Neural cell (in vitro differentiated cells): ENCODE data around the gene NDUFAB1. TPM values are rescaled to one million over a fixed set of nuclear protein-coding genes. Genes with fewer than 3 reads are reported as not detected.
"Not testable (repeated sequence)": the region's sequence is repeated elsewhere in the genome, so short reads cannot be mapped to it uniquely, and the experiment has no call there.

Experiments
- H2AFZ ChIP-seq: fragments of 200-600, 300-800 bp; sonication (generic), shearing (Covaris generic); 2 replicates; pipeline ENCODE4 v1.6.0; 2014; ENCODE audit warnings: low read depth, mild to moderate bottlenecking, antibody characterized with exemption, low read length, moderate library complexity
- H3F3A ChIP-seq: fragments of 200-600 bp; shearing (Covaris generic); 2 replicates; pipeline ENCODE4 v1.6.1; 2016; ENCODE audit warnings: mild to moderate bottlenecking, moderate library complexity, mixed read lengths, antibody characterized with exemption, low read length; ENCODE audit not compliant: insufficient read depth, poor library complexity, severe bottlenecking
- H3K27ac ChIP-seq: fragments of 200-600, 300-800 bp; sonication (generic), shearing (Covaris generic); 2 replicates; pipeline ENCODE4 v1.5.1; 2014; ENCODE audit warnings: mild to moderate bottlenecking, low read length, moderate library complexity
- H3K27me3 ChIP-seq: fragments of 300-800, 200-600 bp; sonication (generic), shearing (Covaris generic); 2 replicates; pipeline ENCODE4 v1.6.0; 2014; ENCODE audit warnings: mild to moderate bottlenecking, low read depth, low read length, moderate library complexity; ENCODE audit not compliant: insufficient read depth
- H3K36me3 ChIP-seq: fragments of 300-800, 200-600 bp; sonication (generic), shearing (Covaris generic); 2 replicates; pipeline ENCODE4 v1.5.1; 2014; ENCODE audit warnings: mild to moderate bottlenecking, antibody characterized with exemption, low read length, moderate library complexity; ENCODE audit not compliant: insufficient read depth
- H3K4me2 ChIP-seq: fragments of 300-800, 200-600 bp; sonication (generic), shearing (Covaris generic); 2 replicates; pipeline ENCODE4 v1.6.0; 2014; ENCODE audit warnings: mild to moderate bottlenecking, low read length
- H3K4me3 ChIP-seq: fragments of 300-800, 200-600 bp; sonication (generic), shearing (Covaris generic); 2 replicates; pipeline ENCODE4 v1.5.1; 2014; ENCODE audit warnings: mild to moderate bottlenecking, low read length, moderate library complexity
- H3K79me2 ChIP-seq: fragments of 200-600 bp; shearing (Covaris generic); replicated peaks from 2 replicates; pipeline ENCODE4 v1.6.0; 2014; ENCODE audit warnings: mild to moderate bottlenecking, low read length, moderate library complexity; ENCODE audit not compliant: insufficient read depth
- H3K9ac ChIP-seq: fragments of 300-800, 200-600 bp; sonication (generic), shearing (Covaris generic); 2 replicates; pipeline ENCODE4 v1.6.1; 2016; ENCODE audit warnings: mild to moderate bottlenecking, low read length, mixed read lengths
- H3K9me2 ChIP-seq: fragments of 200-600 bp; shearing (Covaris generic); 2 replicates; pipeline ENCODE4 v1.6.1; 2016; ENCODE audit warnings: mild to moderate bottlenecking, low read length, mixed read lengths; ENCODE audit not compliant: insufficient read depth
- H3K9me3 ChIP-seq: fragments of 200-600, 300-800 bp; sonication (generic), shearing (Covaris generic); 2 replicates; pipeline ENCODE4 v1.6.1; 2016; ENCODE audit warnings: mild to moderate bottlenecking, mixed run types, low read length, moderate library complexity, mixed read lengths
- H4K20me1 ChIP-seq: fragments of 200-600 bp; shearing (Covaris generic); 2 replicates; pipeline ENCODE4 v1.6.1; 2016; ENCODE audit warnings: mild to moderate bottlenecking, mixed run types; ENCODE audit not compliant: insufficient read depth
- CTCF ChIP-seq: fragments of 450-650 bp; IDR thresholded peaks from 2 replicates; pipeline ENCODE4 v1.5.1; 2014; ENCODE audit warnings: antibody characterized with exemption, mild to moderate bottlenecking, moderate library complexity; ENCODE audit not compliant: poor library complexity, severe bottlenecking
- EP300 ChIP-seq: fragments of 450-650 bp; conservative IDR thresholded peaks from 2 replicates; pipeline ENCODE4 v1.6.1; 2014; ENCODE audit warnings: antibody characterized with exemption, mild to moderate bottlenecking, moderate library complexity; ENCODE audit not compliant: poor library complexity, severe bottlenecking
- EZH2 ChIP-seq: fragments of 200-600, 300-800 bp; shearing (Covaris generic), sonication (generic); IDR thresholded peaks from 2 replicates; pipeline ENCODE4 v1.6.1; 2014; ENCODE audit warnings: antibody characterized with exemption, low read length, borderline replicate concordance, mild to moderate bottlenecking; ENCODE audit not compliant: insufficient read depth, poor library complexity, severe bottlenecking
- MXI1 ChIP-seq: fragments of 450-650 bp; conservative IDR thresholded peaks from 2 replicates; pipeline ENCODE4 v1.6.1; 2014; ENCODE audit warnings: antibody characterized with exemption, mild to moderate bottlenecking; ENCODE audit not compliant: poor library complexity, severe bottlenecking
- POLR2AphosphoS5 ChIP-seq: IDR thresholded peaks from 2 replicates; pipeline ENCODE4 v1.6.1; 2012
- RAD21 ChIP-seq: fragments of 450-650 bp; conservative IDR thresholded peaks from 2 replicates; pipeline ENCODE4 v1.6.1; 2014; ENCODE audit warnings: antibody characterized with exemption, mild to moderate bottlenecking, moderate library complexity
- SMC3 ChIP-seq: fragments of 450-650 bp; conservative IDR thresholded peaks from 2 replicates; pipeline ENCODE4 v1.6.1; 2014; ENCODE audit warnings: antibody characterized with exemption, mild to moderate bottlenecking, moderate library complexity; ENCODE audit not compliant: poor library complexity
- TAF1 ChIP-seq: IDR thresholded peaks from 2 replicates; pipeline ENCODE4 v1.6.1; 2012; ENCODE audit warnings: low read depth
- polyA plus RNA-seq: library from polyadenylated mRNA; depleted of rRNA; stranded (reverse); fragments of >200 nt; gene quantifications from 2 replicates; pipeline ENCODE4 v1.2.3, GENCODE V29; 2014
- TF ChIP-seq, protein P1 (sequence below): IDR thresholded peaks from 2 replicates; pipeline ENCODE4 v1.6.1; 2012; ENCODE audit warnings: borderline replicate concordance

NDUFAB1 gene
- polyA plus RNA-seq, 1 donor from 2014 or later: 492 TPM

GRCh38 chr16:23635958-23636357, 39.8 kb upstream of the NDUFAB1 start:
- Histone ChIP-seq H3K27me3 (no peaks in the 10 kb centered on the region), H3K4me3 (no peak overlapping the region), H3K27ac (no peak overlapping the region), H2AFZ (no peak overlapping the region), H3K4me2 (no peak overlapping the region), H3K9me2 (no peaks in the 10 kb centered on the region), H3K36me3 (peaks cover 11% of the 10 kb centered on the region), H3K79me2 (peaks cover 11% of the 10 kb centered on the region), H3F3A (no peaks in the 10 kb centered on the region), H3K9ac (no peak overlapping the region), H3K9me3 (no peaks in the 10 kb centered on the region), H4K20me1 (no peaks in the 10 kb centered on the region)
- TF ChIP-seq, protein P1, sequence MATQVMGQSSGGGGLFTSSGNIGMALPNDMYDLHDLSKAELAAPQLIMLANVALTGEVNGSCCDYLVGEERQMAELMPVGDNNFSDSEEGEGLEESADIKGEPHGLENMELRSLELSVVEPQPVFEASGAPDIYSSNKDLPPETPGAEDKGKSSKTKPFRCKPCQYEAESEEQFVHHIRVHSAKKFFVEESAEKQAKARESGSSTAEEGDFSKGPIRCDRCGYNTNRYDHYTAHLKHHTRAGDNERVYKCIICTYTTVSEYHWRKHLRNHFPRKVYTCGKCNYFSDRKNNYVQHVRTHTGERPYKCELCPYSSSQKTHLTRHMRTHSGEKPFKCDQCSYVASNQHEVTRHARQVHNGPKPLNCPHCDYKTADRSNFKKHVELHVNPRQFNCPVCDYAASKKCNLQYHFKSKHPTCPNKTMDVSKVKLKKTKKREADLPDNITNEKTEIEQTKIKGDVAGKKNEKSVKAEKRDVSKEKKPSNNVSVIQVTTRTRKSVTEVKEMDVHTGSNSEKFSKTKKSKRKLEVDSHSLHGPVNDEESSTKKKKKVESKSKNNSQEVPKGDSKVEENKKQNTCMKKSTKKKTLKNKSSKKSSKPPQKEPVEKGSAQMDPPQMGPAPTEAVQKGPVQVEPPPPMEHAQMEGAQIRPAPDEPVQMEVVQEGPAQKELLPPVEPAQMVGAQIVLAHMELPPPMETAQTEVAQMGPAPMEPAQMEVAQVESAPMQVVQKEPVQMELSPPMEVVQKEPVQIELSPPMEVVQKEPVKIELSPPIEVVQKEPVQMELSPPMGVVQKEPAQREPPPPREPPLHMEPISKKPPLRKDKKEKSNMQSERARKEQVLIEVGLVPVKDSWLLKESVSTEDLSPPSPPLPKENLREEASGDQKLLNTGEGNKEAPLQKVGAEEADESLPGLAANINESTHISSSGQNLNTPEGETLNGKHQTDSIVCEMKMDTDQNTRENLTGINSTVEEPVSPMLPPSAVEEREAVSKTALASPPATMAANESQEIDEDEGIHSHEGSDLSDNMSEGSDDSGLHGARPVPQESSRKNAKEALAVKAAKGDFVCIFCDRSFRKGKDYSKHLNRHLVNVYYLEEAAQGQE: no peak
- TF ChIP-seq MXI1: no peak
- TF ChIP-seq POLR2AphosphoS5: no peak
- no peak for TF ChIP-seq EZH2
- TF ChIP-seq TAF1: no peak
- TF ChIP-seq SMC3: no peak
- TF ChIP-seq RAD21: no peak
- no peak for TF ChIP-seq CTCF

DNA sequence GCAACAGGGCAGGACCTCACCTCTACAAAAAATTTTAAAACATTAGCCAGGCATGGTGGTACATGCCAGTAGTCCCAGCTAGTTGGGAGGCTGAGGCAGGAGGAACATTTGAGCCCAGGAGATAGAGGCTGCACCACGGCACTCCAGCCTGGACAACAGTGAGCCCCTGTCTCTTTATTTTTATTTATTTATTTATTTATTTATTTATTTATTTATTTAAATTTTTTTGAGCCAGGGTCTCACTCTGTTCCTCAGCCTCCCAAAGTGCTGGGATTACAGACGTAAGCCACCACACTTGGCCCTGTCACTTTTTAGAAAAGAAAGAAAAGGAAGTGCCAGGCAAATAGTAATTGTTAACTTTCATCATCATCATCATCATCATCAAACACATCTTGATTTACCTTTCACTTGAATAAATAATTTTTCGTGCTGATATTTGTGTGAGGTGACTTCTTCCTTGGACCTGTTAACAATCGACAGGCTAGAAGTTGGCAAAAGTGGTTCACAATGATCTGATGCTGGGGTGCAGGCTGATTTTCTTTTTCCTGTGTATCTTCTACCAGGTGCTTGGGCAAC, 38.4 kb upstream of the NDUFAB1 start:
- H3K9me3 ChIP-seq: no peaks in the 10 kb centered on the region
- H4K20me1 ChIP-seq: no peaks in the 10 kb centered on the region
- H3K79me2 ChIP-seq: no peaks in the 10 kb centered on the region
- H2AFZ ChIP-seq: no peak overlapping the region
- no peaks in the 10 kb centered on the region for H3F3A ChIP-seq
- H3K4me3 ChIP-seq: no peak overlapping the region
- TF ChIP-seq SMC3 (no peak), MXI1 (no peak), RAD21 (no peak), CTCF (no peak), EP300 (no peak), TAF1 (no peak), EZH2 (no peak), POLR2AphosphoS5 (no peak)
- TF ChIP-seq, protein P1: no peak
- H3K4me2 ChIP-seq: no peak overlapping the region
- H3K27me3 ChIP-seq: no peaks in the 10 kb centered on the region
- no peak overlapping the region for H3K9ac ChIP-seq
- no peak overlapping the region for H3K27ac ChIP-seq
- H3K9me2 ChIP-seq: no peaks in the 10 kb centered on the region
- H3K36me3 ChIP-seq: peaks cover 11% of the 10 kb centered on the region

- not testable (repeated sequence) for H4K20me1 ChIP-seq, H3K9me2 ChIP-seq, H3K4me2 ChIP-seq, H3K27me3 ChIP-seq, H2AFZ ChIP-seq, H3K27ac ChIP-seq, H3K9me3 ChIP-seq, H3K79me2 ChIP-seq, H3K4me3 ChIP-seq, H3K9ac ChIP-seq, H3F3A ChIP-seq
- H3K36me3 ChIP-seq: peaks cover 11% of the 10 kb centered on the region
Measured at GRCh38 chr16:23631874-23632273, 35.8 kb upstream of the NDUFAB1 start.
